Smooth muscle cell of the brain vasculature (primary cell): ENCODE data around the gene SESTD1.
A peak's percentile ranks its signal among the peaks of the same experiment; 100 is the strongest.
"Not testable (repeated sequence)": the region's sequence is repeated elsewhere in the genome, so short reads cannot be mapped to it uniquely, and the experiment has no call there.

Source experiments
- DNase-seq: peaks from one replicate; pipeline ENCODE4 v3.0.0-alpha.2; 2012; ENCODE audit warnings: low read depth, low spot score

The SESTD1 gene

GRCh38 chr2:179106676-179107428, 157.8 kb downstream of the SESTD1 start:
- DNase-seq = peak; percentile 57

- DNase-seq = no peak
Measured at GRCh38 chr2:179106342-179106675, 158.3 kb downstream of the SESTD1 start.

- DNase-seq = no peak
Measured at GRCh38 chr2:179104736-179105135, 159.9 kb downstream of the SESTD1 start.

GRCh38 chr2:179098080-179098689, 166.4 kb downstream of the SESTD1 start:
- no peak for DNase-seq

GRCh38 chr2:179097131-179097530, 167.5 kb downstream of the SESTD1 start:
- no peak for DNase-seq

- no peak for DNase-seq
Measured at GRCh38 chr2:179096090-179096489, 168.5 kb downstream of the SESTD1 start.

- not testable (repeated sequence) for DNase-seq
Measured at GRCh38 chr2:179092912-179093311, 171.7 kb downstream of the SESTD1 start.

GRCh38 chr2:179082697-179083096, 181.9 kb downstream of the SESTD1 start:
- DNase-seq = no peak

- no peak for DNase-seq
Measured at GRCh38 chr2:179081954-179082353, 182.7 kb downstream of the SESTD1 start.

GRCh38 chr2:179072527-179072926, 192.1 kb downstream of the SESTD1 start:
- no peak for DNase-seq

- DNase-seq = no peak
Measured at GRCh38 chr2:179071810-179072355, 192.7 kb downstream of the SESTD1 start.

- no peak for DNase-seq
Measured at GRCh38 chr2:179070895-179071294, 193.7 kb downstream of the SESTD1 start.

- no peak for DNase-seq
Measured at GRCh38 chr2:179069685-179070084, 194.9 kb downstream of the SESTD1 start.

GRCh38 chr2:179068991-179069643, 195.5 kb downstream of the SESTD1 start:
- no peak for DNase-seq

- no peak for DNase-seq
Measured at GRCh38 chr2:179059026-179059700, 205.5 kb downstream of the SESTD1 start.

- no peak for DNase-seq
Measured at GRCh38 chr2:179057737-179058136, 206.9 kb downstream of the SESTD1 start.

- not testable (repeated sequence) for DNase-seq
Measured at GRCh38 chr2:179053568-179053967, 211.1 kb downstream of the SESTD1 start.
